WTC11 (cell line): ENCODE data around the gene HFE. TPM values are rescaled to one million over a fixed set of nuclear protein-coding genes. Genes with fewer than 3 reads are reported as not detected.

Experiments used
- ATAC-seq: fragments of 200-7000 bp; cut with Tn5 transposase; 2 replicates; pipeline ENCODE4 v1.10.0; 2021; ENCODE audit warnings: mild to moderate bottlenecking, moderate library complexity
- CTCF ChIA-PET: fragments of 300-600 bp; sonication (Branson Sonifier 250); formaldehyde crosslinking; loops from one replicate; lab custom pipeline; 2021; ENCODE audit warnings: antibody characterized with exemption; lab: Charles Lee
- POLR2A ChIA-PET: fragments of 350-600 bp; sonication (Branson Sonifier 250); formaldehyde crosslinking; loops from one replicate; lab custom pipeline; 2021; ENCODE audit warnings: antibody characterized with exemption; lab: Charles Lee
- DNase-seq: peaks from one replicate; pipeline ENCODE4 v3.0.0; 2021; ENCODE audit warnings: low spot score
- H3K27ac Mint-ChIP-seq: 2 replicates; pipeline ENCODE4 v1.8.0; 2021; ENCODE audit warnings: mixed read lengths
- H3K27me3 Mint-ChIP-seq: 2 replicates; pipeline ENCODE4 v1.8.0; 2021; ENCODE audit warnings: low read depth, mild to moderate bottlenecking, moderate library complexity, mixed read lengths
- H3K36me3 Mint-ChIP-seq: 2 replicates; pipeline ENCODE4 v1.8.0; 2021; ENCODE audit warnings: mixed read lengths
- H3K4me1 Mint-ChIP-seq: 2 replicates; pipeline ENCODE4 v1.8.0; 2022; ENCODE audit warnings: mixed read lengths
- H3K4me3 Mint-ChIP-seq: 2 replicates; pipeline ENCODE4 v1.8.0; 2021; ENCODE audit warnings: mild to moderate bottlenecking, moderate library complexity, mixed read lengths
- H3K9me3 Mint-ChIP-seq: 2 replicates; pipeline ENCODE4 v1.8.0; 2021; ENCODE audit warnings: mixed read lengths
- HMGA2 ChIP-seq: fragments of 250-450 bp; sonication (Bioruptor Pico); IDR thresholded peaks from 2 replicates; pipeline ENCODE4 v1.4.0; 2021; ENCODE audit warnings: mild to moderate bottlenecking, moderate library complexity
- KAT7 ChIP-seq: sonication (generic); formaldehyde crosslinking; IDR thresholded peaks from 2 replicates; pipeline ENCODE4 v1.8.1; 2023; ENCODE audit warnings: missing genetic modification reagents, mild to moderate bottlenecking, borderline replicate concordance
- MYBL2 ChIP-seq: sonication (generic); formaldehyde crosslinking; IDR thresholded peaks from 2 replicates; pipeline ENCODE4 v1.8.1; 2023; ENCODE audit warnings: mild to moderate bottlenecking, moderate library complexity, missing genetic modification reagents
- SOX15 ChIP-seq: fragments of 250-450 bp; sonication (Bioruptor Pico); IDR thresholded peaks from 2 replicates; pipeline ENCODE4 v1.9.0; 2021; ENCODE audit warnings: mild to moderate bottlenecking
- SP1 ChIP-seq: sonication (generic); formaldehyde crosslinking; conservative IDR thresholded peaks from 2 replicates; pipeline ENCODE4 v1.8.1; 2022; ENCODE audit warnings: missing genetic modification reagents
- TEAD1 ChIP-seq: sonication (generic); formaldehyde crosslinking; IDR thresholded peaks from 2 replicates; pipeline ENCODE4 v1.8.0; 2022; ENCODE audit warnings: mild to moderate bottlenecking, missing genetic modification reagents
- ZNF138 ChIP-seq: sonication (generic); formaldehyde crosslinking; conservative IDR thresholded peaks from 2 replicates; pipeline ENCODE4 v1.8.1; 2022; ENCODE audit warnings: mild to moderate bottlenecking, moderate library complexity, missing genetic modification reagents
- ZNF423 ChIP-seq: fragments of 250-450 bp; sonication (Bioruptor Pico); IDR thresholded peaks from 2 replicates; pipeline ENCODE4 v2.1.2; 2022; ENCODE audit warnings: mild to moderate bottlenecking, moderate library complexity
- total RNA-seq: library from RNA; stranded (reverse); gene quantifications from 3 replicates; pipeline ENCODE4 v1.2.3, GENCODE V29; 2021
- TF ChIP-seq, protein P1 (sequence below): fragments of 250-450 bp; sonication (Bioruptor Pico); IDR thresholded peaks from 2 replicates; pipeline ENCODE4 v1.9.0; 2021; ENCODE audit warnings: mild to moderate bottlenecking
- TF ChIP-seq, protein P2 (sequence below): sonication (generic); formaldehyde crosslinking; conservative IDR thresholded peaks from 2 replicates; pipeline ENCODE4 v1.8.1; 2023; ENCODE audit warnings: mild to moderate bottlenecking, low read depth, missing genetic modification reagents, moderate library complexity
- TF ChIP-seq, protein P3 (sequence below): sonication (generic); formaldehyde crosslinking; IDR thresholded peaks from 2 replicates; pipeline ENCODE4 v1.8.1; 2023; ENCODE audit warnings: mild to moderate bottlenecking, missing genetic modification reagents
- TF ChIP-seq, protein P4 (sequence below): fragments of 250-450 bp; sonication (Bioruptor Pico); IDR thresholded peaks from 2 replicates; pipeline ENCODE4 v1.9.0; 2021; ENCODE audit warnings: mild to moderate bottlenecking
- TF ChIP-seq, protein P5 (sequence below): fragments of 250-450 bp; sonication (Bioruptor Pico); IDR thresholded peaks from 2 replicates; pipeline ENCODE4 v1.8.0; 2021; ENCODE audit warnings: mild to moderate bottlenecking
- TF ChIP-seq, protein P6 (sequence below): sonication (generic); formaldehyde crosslinking; IDR thresholded peaks from 2 replicates; pipeline ENCODE4 v1.8.0; 2023; ENCODE audit warnings: mild to moderate bottlenecking, missing genetic modification reagents
- TF ChIP-seq, protein P7 (sequence below): sonication (generic); formaldehyde crosslinking; IDR thresholded peaks from 2 replicates; pipeline ENCODE4 v1.8.0; 2023; ENCODE audit warnings: missing genetic modification reagents
- TF ChIP-seq, protein P8 (sequence below): fragments of 250-450 bp; sonication (Bioruptor Pico); IDR thresholded peaks from 2 replicates; pipeline ENCODE4 v2.1.2; 2022; ENCODE audit warnings: mild to moderate bottlenecking, moderate library complexity

The HFE gene
- total RNA-seq, 1 experiment from 2014 or later, result 1.9 TPM

DNA sequence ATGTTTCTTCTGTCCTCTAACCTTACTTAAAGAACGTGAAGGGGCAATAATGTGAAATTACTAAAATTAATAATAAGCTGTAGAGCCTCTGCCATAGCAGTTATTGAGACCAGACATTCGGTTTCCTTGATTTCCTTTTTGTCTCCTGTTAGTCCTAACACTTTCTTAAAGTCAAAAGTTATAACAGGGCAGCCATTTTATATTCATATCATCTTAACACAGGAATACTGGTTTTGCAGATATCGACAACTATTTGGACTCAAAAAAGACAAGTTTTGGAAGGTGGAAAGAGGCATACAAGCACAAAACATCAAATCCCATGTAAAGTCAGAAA lies 33.5 kb downstream of the HFE start:
- peaks cover 15% of the 10 kb centered on the region for H3K36me3 Mint-ChIP-seq
- H3K9me3 Mint-ChIP-seq, result no peaks in the 10 kb centered on the region
- peak overlapping the region; percentile 92 for H3K27ac Mint-ChIP-seq
- DNase-seq, result no peak
- CTCF ChIA-PET, result no interaction called here
- H3K4me3 Mint-ChIP-seq, result no peak overlapping the region
- TF ChIP-seq, protein P1, sequence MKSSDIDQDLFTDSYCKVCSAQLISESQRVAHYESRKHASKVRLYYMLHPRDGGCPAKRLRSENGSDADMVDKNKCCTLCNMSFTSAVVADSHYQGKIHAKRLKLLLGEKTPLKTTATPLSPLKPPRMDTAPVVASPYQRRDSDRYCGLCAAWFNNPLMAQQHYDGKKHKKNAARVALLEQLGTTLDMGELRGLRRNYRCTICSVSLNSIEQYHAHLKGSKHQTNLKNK (CRISPR knock-in tag), result no peak
- TF ChIP-seq MYBL2 (CRISPR knock-in tag) (no peak), HMGA2 (no peak), ZNF138 (CRISPR knock-in tag) (no peak)
- TF ChIP-seq, protein P2, sequence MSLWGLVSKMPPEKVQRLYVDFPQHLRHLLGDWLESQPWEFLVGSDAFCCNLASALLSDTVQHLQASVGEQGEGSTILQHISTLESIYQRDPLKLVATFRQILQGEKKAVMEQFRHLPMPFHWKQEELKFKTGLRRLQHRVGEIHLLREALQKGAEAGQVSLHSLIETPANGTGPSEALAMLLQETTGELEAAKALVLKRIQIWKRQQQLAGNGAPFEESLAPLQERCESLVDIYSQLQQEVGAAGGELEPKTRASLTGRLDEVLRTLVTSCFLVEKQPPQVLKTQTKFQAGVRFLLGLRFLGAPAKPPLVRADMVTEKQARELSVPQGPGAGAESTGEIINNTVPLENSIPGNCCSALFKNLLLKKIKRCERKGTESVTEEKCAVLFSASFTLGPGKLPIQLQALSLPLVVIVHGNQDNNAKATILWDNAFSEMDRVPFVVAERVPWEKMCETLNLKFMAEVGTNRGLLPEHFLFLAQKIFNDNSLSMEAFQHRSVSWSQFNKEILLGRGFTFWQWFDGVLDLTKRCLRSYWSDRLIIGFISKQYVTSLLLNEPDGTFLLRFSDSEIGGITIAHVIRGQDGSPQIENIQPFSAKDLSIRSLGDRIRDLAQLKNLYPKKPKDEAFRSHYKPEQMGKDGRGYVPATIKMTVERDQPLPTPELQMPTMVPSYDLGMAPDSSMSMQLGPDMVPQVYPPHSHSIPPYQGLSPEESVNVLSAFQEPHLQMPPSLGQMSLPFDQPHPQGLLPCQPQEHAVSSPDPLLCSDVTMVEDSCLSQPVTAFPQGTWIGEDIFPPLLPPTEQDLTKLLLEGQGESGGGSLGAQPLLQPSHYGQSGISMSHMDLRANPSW, result no peak
- TF ChIP-seq, protein P3, sequence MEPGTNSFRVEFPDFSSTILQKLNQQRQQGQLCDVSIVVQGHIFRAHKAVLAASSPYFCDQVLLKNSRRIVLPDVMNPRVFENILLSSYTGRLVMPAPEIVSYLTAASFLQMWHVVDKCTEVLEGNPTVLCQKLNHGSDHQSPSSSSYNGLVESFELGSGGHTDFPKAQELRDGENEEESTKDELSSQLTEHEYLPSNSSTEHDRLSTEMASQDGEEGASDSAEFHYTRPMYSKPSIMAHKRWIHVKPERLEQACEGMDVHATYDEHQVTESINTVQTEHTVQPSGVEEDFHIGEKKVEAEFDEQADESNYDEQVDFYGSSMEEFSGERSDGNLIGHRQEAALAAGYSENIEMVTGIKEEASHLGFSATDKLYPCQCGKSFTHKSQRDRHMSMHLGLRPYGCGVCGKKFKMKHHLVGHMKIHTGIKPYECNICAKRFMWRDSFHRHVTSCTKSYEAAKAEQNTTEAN (CRISPR knock-in tag), result no peak
- TF ChIP-seq, protein P4, sequence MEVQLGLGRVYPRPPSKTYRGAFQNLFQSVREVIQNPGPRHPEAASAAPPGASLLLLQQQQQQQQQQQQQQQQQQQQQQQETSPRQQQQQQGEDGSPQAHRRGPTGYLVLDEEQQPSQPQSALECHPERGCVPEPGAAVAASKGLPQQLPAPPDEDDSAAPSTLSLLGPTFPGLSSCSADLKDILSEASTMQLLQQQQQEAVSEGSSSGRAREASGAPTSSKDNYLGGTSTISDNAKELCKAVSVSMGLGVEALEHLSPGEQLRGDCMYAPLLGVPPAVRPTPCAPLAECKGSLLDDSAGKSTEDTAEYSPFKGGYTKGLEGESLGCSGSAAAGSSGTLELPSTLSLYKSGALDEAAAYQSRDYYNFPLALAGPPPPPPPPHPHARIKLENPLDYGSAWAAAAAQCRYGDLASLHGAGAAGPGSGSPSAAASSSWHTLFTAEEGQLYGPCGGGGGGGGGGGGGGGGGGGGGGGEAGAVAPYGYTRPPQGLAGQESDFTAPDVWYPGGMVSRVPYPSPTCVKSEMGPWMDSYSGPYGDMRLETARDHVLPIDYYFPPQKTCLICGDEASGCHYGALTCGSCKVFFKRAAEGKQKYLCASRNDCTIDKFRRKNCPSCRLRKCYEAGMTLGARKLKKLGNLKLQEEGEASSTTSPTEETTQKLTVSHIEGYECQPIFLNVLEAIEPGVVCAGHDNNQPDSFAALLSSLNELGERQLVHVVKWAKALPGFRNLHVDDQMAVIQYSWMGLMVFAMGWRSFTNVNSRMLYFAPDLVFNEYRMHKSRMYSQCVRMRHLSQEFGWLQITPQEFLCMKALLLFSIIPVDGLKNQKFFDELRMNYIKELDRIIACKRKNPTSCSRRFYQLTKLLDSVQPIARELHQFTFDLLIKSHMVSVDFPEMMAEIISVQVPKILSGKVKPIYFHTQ, result no peak
- TF ChIP-seq, all 79 proteins: peak for 0
- Mint-ChIP-seq H3K27me3 (no peaks in the 10 kb centered on the region), H3K4me1 (peaks cover 24% of the 10 kb centered on the region)
- no peak for ATAC-seq
- POLR2A ChIA-PET, result interaction anchor here (0.7 to 1.2 kb wide), 2 partner anchors 22 to 62 kb away, joined by 4 read pairs; no protein-coding TSS in a partner anchor

DNA sequence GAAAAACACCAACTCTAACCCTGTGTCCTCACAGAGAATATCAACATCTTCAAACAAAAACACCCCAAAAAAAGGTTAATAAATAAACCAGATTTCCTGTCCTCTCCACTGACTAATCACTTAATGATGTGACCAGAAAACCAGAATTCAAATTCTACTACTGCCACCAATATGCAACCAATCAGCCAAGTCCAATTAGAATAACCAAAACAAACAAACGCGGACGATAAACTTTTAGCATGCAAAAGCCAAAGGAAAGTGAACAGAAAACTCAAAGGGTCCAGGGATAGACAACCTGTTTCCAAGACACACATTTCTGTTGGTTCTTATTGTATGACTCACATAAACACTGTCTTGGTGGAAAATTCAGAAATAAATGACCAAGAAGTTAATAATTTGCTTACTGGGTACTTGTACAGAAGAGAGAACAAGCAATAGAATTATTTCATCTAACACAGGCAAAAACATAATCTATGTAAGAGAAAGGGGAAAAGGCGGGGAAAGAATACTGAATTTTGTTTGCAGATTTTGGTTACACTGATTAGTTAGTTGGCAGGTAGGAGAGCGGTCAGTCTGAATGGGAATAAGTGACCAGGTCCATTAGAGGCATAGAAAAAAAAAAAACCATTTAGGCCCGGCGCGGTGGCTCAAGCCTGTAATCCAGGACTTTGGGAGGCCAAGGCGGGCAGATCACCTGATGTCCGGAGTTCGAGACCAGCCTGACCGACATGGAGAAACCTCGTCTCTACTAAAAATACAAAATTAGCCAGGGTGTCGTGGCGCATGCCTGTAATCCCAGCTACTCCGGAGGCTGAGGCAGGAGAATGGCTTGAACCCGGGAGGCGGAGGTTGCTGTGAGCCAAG lies 34.1 kb downstream of the HFE start:
- ATAC-seq (no peak), DNase-seq (no peak)
- Mint-ChIP-seq H3K9me3 (no peaks in the 10 kb centered on the region), H3K4me1 (peaks cover 24% of the 10 kb centered on the region), H3K27me3 (no peaks in the 10 kb centered on the region), H3K4me3 (peak overlapping the region; percentile 16), H3K27ac (peak overlapping the region; percentile 92), H3K36me3 (peaks cover 18% of the 10 kb centered on the region)
- POLR2A ChIA-PET, result interaction anchor here (0.7 kb wide), 5 partner anchors 12 to 116 kb away, joined by 3 to 7 read pairs (median 5); a partner anchor contains a TSS
- CTCF ChIA-PET, result interaction anchor here (0.7 kb wide), 1 partner anchor 227 kb away, joined by 3 read pairs; no protein-coding TSS in a partner anchor
- TF ChIP-seq, protein P5, sequence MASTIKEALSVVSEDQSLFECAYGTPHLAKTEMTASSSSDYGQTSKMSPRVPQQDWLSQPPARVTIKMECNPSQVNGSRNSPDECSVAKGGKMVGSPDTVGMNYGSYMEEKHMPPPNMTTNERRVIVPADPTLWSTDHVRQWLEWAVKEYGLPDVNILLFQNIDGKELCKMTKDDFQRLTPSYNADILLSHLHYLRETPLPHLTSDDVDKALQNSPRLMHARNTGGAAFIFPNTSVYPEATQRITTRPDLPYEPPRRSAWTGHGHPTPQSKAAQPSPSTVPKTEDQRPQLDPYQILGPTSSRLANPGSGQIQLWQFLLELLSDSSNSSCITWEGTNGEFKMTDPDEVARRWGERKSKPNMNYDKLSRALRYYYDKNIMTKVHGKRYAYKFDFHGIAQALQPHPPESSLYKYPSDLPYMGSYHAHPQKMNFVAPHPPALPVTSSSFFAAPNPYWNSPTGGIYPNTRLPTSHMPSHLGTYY (CRISPR knock-in tag), result no peak
- TF ChIP-seq, protein P6, sequence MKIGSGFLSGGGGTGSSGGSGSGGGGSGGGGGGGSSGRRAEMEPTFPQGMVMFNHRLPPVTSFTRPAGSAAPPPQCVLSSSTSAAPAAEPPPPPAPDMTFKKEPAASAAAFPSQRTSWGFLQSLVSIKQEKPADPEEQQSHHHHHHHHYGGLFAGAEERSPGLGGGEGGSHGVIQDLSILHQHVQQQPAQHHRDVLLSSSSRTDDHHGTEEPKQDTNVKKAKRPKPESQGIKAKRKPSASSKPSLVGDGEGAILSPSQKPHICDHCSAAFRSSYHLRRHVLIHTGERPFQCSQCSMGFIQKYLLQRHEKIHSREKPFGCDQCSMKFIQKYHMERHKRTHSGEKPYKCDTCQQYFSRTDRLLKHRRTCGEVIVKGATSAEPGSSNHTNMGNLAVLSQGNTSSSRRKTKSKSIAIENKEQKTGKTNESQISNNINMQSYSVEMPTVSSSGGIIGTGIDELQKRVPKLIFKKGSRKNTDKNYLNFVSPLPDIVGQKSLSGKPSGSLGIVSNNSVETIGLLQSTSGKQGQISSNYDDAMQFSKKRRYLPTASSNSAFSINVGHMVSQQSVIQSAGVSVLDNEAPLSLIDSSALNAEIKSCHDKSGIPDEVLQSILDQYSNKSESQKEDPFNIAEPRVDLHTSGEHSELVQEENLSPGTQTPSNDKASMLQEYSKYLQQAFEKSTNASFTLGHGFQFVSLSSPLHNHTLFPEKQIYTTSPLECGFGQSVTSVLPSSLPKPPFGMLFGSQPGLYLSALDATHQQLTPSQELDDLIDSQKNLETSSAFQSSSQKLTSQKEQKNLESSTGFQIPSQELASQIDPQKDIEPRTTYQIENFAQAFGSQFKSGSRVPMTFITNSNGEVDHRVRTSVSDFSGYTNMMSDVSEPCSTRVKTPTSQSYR (CRISPR knock-in tag), result no peak
- TF ChIP-seq, protein P3 (CRISPR knock-in tag), result no peak
- TF ChIP-seq SP1 (CRISPR knock-in tag), result no peak
- TF ChIP-seq, protein P7, sequence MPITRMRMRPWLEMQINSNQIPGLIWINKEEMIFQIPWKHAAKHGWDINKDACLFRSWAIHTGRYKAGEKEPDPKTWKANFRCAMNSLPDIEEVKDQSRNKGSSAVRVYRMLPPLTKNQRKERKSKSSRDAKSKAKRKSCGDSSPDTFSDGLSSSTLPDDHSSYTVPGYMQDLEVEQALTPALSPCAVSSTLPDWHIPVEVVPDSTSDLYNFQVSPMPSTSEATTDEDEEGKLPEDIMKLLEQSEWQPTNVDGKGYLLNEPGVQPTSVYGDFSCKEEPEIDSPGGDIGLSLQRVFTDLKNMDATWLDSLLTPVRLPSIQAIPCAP (CRISPR knock-in tag), result no peak
- TF ChIP-seq, protein P8, sequence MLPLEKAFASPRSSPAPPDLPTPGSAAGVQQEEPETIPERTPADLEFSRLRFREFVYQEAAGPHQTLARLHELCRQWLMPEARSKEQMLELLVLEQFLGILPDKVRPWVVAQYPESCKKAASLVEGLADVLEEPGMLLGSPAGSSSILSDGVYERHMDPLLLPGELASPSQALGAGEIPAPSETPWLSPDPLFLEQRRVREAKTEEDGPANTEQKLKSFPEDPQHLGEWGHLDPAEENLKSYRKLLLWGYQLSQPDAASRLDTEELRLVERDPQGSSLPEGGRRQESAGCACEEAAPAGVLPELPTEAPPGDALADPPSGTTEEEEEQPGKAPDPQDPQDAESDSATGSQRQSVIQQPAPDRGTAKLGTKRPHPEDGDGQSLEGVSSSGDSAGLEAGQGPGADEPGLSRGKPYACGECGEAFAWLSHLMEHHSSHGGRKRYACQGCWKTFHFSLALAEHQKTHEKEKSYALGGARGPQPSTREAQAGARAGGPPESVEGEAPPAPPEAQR, result no peak
- no peak for TF ChIP-seq ZNF423
- TF ChIP-seq KAT7 (CRISPR knock-in tag), result no peak
- no peak for TF ChIP-seq TEAD1 (CRISPR knock-in tag)
- no peak for TF ChIP-seq SOX15 (CRISPR knock-in tag)
